Dedifferentiated amniotic fluid mesenchymal stem cell (primary cell): ENCODE measurements around the gene ALAS1.

Experiments used
- DNase-seq: peaks from one replicate; pipeline ENCODE4 v3.0.0-alpha.2; 2016; ENCODE audit errors: extremely low spot score

ALAS1 gene

GRCh38 chr3:52248816-52249547 is 51.0 kb downstream of the ALAS1 start:
- no peak for DNase-seq

- DNase-seq = no peak
These were observed 51.7 kb downstream of the ALAS1 start for GRCh38 chr3:52249683-52250082.

DNA sequence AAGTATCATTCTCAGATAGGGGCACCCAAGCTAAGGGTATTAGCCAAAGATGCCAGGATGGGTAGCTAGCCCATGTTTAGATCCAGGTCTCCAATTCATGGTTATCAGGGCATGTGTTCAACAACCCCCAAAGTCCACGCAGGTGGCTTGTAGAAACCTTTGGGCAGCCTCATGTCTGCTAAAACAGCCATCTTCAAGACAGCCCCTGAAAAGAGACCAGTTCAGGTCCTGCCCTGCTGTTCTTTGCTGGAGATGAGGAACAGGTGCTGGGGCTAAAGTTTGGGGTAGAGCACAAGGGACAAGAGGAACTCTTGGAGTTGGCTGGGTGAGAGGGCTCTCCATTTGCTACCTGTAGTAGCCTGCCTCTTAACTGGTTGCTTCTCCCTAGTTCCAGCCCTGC is 52.2 kb downstream of the ALAS1 start:
- no peak for DNase-seq

GRCh38 chr3:52253314-52254304 is 55.6 kb downstream of the ALAS1 start:
- DNase-seq = no peak

- no peak for DNase-seq
These were observed 56.6 kb downstream of the ALAS1 start for GRCh38 chr3:52254608-52255007.

DNA sequence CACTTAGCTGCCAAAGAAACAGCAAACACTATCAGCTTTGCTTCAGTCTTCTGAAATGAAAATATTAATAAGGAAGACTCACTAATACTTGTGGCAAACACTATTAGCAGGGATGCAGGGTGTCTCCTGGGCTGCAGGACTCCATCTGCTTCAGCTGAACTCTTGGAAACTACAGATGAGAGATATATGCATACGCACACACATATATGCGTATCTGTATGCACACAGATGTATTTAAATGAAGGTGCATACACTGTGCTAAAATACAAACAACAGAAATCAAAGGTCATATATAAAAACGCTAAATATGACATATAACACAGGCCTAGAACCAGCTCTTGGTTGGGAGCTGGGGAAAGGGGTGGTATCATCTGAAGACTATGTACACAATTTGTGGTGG is 58.2 kb downstream of the ALAS1 start:
- DNase-seq = no peak

DNA sequence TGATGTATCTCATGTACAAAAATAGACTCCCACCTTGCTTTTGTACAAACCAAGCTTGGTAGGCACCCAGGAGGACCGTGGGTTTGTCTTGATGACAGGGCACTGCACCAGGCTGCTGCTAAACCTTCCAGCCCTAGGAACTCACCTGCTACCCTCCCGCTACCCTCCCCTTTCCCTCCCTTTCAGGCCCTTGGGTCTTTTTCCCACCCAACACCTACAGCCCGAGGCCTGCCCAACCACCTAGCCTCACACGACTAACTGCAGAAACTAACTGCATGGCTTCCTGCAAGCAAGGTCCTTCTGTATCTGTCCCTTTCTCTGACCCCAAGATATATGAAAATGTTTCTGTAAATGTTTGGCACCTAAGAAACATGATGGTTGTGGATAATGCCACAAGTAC is 58.7 kb downstream of the ALAS1 start:
- no peak for DNase-seq

DNA sequence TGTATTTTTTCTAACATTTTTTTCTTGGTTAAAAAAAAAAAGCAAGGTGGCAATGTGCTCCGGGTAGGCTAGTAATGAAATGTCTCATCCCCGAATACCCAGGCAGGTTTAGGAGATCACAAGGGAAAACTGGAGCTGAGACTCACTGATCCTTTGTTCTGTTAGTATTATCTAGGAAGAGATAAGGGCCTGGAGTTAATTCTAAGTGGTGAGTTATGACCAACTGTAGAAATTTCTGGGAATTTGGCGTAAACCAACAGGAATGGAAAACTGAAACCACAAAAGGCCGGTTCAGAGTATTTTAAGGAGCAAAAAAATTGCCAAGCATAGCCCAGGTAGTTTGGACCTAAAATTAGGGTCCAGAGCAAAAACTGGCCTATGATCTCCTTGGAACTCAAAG is 60.0 kb downstream of the ALAS1 start:
- no peak for DNase-seq

DNA sequence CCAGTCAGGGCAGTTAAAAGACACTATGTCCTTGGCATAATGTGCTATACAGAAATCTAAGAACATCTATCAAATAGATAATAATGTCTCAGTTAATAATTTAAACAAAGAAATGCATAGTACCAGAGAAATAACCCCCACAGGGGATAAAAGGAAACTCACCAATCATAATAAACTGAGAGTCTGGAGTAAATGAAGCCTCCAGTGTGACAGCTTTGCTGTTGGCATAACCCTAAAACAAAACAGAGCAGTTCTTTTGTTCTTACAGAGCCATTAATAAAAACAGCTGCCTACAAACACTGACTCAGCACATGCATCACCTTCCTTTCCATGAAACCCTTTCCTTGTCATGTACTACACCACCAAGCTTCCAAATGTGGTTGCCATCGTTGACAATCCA is 61.1 kb downstream of the ALAS1 start:
- DNase-seq = no peak

DNA sequence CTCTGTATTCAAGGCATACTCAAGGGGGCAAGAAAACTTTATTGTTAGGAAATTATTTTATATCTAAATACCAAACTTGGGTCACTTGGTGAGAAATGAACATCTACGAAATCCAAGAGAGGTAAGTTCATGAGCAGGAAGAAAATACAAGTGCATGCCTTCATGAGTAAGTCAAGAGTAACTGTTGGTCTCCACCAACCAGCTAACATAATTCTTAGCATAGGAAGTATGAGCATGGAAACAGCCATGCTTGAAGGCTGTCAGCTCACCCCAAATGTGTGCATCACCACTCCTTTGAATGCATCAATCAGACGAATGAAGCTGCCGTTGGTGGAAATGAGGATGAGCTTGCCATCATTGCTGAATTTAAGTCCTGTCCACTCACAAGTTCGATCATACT is 61.5 kb downstream of the ALAS1 start:
- DNase-seq = no peak

DNA sequence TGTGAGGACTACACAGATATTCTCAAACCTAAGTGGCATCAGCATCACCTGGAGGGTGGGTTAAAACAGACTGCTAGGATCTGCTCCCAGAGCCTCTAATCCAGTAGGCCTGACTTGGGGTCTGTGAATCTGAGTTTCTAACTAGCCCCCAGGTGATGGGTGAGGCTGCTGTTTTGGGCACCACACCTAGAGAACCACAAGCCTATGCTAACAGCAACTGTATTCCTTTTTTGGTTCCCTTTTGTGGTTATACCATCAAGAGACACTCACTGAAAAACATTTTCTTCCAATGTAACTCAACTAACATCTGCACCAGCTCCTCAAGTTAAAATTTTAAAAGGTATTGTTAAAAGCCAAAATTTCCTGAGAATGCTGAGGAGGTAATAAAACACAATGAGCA is 64.5 kb downstream of the ALAS1 start:
- DNase-seq = no peak
